CD4-positive, alpha-beta T cell treated with Interleukin-1 beta for 1 hour (primary cell): ENCODE results near the gene PHACTR3.

Experiments
- DNase-seq, 2 donors: peaks; one replicate each; pipeline ENCODE4 v3.0.0-alpha.2; 2020 to 2022

The PHACTR3 gene

DNA sequence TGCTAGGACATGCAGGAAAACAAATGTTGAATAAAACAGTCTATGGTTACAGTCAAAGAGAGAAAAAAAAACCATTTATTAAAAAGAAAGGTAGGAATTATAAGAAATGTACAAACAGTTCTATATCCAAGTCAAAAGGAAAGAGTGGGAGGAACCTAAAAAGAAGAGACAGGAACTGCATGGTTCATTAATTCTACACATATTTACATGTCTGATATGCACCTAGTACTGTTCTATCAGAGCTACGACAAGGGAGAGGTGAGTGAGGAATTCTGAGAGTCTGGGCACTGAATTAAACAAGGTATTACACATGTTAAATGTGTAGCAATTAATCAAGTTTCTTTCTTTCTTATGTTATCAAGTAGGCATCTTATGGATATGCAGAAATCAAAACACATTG, 287.2 kb downstream of the PHACTR3 start:
- no peak for DNase-seq

GRCh38 chr20:59895908-59896307, 291.6 kb downstream of the PHACTR3 start:
- no peak for DNase-seq
